Measurements from ENCODE around the gene ANKRD24.

- TF ChIP-seq POLR2A (IDR thresholded peaks at IDR 0.05): no peak
- TF ChIP-seq, protein P1, sequence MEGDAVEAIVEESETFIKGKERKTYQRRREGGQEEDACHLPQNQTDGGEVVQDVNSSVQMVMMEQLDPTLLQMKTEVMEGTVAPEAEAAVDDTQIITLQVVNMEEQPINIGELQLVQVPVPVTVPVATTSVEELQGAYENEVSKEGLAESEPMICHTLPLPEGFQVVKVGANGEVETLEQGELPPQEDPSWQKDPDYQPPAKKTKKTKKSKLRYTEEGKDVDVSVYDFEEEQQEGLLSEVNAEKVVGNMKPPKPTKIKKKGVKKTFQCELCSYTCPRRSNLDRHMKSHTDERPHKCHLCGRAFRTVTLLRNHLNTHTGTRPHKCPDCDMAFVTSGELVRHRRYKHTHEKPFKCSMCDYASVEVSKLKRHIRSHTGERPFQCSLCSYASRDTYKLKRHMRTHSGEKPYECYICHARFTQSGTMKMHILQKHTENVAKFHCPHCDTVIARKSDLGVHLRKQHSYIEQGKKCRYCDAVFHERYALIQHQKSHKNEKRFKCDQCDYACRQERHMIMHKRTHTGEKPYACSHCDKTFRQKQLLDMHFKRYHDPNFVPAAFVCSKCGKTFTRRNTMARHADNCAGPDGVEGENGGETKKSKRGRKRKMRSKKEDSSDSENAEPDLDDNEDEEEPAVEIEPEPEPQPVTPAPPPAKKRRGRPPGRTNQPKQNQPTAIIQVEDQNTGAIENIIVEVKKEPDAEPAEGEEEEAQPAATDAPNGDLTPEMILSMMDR (IDR thresholded peaks at IDR 0.05): no peak
Observed at GRCh38 chr19:4138445-4138844, 44.0 kb upstream of the ANKRD24 start.
